ENCODE results near the gene KCNH5.

DNA sequence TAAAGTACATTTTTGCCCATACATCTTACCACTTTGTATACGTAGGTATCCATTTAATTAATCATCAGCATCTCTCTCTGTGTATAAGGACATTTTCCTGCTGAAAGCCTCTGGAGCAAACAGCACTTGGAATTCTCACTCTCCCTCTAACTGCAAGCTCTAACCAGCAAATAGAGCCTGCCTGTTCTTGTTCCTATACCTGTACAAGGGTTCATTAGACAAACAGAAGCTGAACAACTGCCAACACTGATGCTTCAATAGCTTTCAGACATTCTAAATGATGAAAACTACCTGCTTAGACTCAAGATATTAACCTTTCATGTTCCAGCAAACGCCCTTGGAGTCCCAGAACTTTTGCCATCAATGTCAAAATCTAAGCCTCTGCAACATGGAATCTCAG, 98.0 kb downstream of the KCNH5 start:
- TF ChIP-seq EZH2phosphoT487 (conservative IDR thresholded peaks at IDR 0.05; ENCODE audit: low read length) (no peak), CTCF (IDR thresholded peaks at IDR 0.05; ENCODE audit: insufficient read depth, low read length, poor library complexity, severe bottlenecking) (no peak)
